ENCODE data around the gene TOMM5.

Gene TOMM5

DNA sequence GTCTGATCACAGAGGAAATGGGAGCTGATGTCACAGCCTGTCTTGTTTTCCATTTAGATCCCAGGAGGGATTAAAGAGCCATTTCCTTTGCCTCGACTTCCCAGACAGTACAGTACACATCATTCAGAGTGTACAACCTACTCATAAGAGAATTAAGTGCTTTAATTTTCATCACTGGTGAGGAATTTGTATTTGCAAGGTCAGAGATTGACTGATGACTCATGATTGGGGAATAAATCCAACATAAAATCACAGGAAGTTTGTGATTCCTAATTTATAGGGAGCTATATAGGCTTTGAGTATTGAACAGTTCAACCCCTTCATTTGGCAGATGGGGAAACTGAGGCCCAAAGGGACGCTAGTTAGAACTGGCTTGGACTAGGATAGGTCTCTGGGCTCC lies 4.1 kb upstream of the TOMM5 start:
- TF ChIP-seq, protein P1, sequence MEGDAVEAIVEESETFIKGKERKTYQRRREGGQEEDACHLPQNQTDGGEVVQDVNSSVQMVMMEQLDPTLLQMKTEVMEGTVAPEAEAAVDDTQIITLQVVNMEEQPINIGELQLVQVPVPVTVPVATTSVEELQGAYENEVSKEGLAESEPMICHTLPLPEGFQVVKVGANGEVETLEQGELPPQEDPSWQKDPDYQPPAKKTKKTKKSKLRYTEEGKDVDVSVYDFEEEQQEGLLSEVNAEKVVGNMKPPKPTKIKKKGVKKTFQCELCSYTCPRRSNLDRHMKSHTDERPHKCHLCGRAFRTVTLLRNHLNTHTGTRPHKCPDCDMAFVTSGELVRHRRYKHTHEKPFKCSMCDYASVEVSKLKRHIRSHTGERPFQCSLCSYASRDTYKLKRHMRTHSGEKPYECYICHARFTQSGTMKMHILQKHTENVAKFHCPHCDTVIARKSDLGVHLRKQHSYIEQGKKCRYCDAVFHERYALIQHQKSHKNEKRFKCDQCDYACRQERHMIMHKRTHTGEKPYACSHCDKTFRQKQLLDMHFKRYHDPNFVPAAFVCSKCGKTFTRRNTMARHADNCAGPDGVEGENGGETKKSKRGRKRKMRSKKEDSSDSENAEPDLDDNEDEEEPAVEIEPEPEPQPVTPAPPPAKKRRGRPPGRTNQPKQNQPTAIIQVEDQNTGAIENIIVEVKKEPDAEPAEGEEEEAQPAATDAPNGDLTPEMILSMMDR (IDR thresholded peaks at IDR 0.05) = no peak
- Histone ChIP-seq H3K36me3 (no peaks in the 10 kb centered on the region), H3K4me1 (ENCODE audit: control insufficient read depth in 1 of 2, insufficient read depth in 1 of 2, low read depth in 1 of 2, low read length in 1 of 2) (peaks cover 11 to 12% of the 10 kb centered on the region in 2 experiments), H3K27me3 (peaks cover 39% of the 10 kb centered on the region), H3K27ac (no peak overlapping the region), H3K9me3 (no peaks in the 10 kb centered on the region), H3K4me3 (ENCODE audit: low read depth in 1 of 2, low read length in 1 of 2) (no peak overlapping the region)

DNA sequence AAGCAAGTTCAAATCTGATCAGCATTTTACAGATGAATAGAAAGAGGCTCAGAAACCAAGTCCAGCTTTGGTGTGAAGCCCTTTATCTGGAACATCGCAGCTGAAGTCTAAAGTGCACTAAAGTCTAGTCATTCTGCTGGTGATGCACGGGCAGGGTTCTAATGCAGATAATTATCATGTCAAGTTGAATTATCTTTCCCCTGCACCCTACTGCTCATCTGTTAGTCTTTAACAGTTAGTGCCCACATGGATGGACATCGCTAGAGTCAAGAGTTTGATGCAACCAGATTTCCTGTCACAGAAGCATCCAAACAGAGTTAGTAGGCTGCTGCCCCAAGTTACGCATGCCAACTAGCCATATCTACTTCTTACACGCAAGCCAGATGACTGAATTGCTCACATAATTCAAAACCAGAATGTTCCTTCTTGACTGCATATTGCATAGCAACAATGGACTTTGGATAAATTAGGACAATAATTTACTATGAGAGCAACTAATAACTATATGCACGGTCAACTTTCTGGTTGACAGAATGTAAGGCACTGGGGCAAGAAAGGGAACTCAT lies 1.6 kb upstream of the TOMM5 start:
- Histone ChIP-seq H3K27ac (no peak overlapping the region), H3K27me3 (peaks cover 30% of the 10 kb centered on the region), H3K36me3 (no peaks in the 10 kb centered on the region), H3K4me3 (ENCODE audit: low read depth in 1 of 2, low read length in 1 of 2) (no peak overlapping the region), H3K9me3 (no peaks in the 10 kb centered on the region), H3K4me1 (ENCODE audit: control insufficient read depth in 1 of 2, insufficient read depth in 1 of 2, low read depth in 1 of 2, low read length in 1 of 2) (peaks cover 12 to 14% of the 10 kb centered on the region in 2 experiments)
- TF ChIP-seq, protein P1 (IDR thresholded peaks at IDR 0.05) = no peak

DNA sequence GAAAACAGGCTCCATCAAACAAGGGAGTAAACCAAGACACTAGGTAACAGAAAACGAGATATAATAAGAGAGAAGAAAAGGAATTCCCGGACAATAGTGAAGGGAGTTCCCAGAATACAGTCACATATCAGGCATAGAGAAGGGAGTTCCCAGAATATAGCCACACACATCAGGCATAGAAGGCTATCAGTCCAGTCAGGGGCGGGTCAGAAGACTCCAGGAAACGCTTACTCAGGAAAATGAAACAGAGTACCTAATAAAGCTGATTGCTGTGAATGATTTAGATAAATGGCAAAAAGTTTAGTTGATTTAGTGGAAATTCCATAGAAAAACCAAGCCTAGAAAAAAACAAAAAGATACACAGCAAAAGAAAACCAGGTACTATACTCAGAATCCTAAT lies 4.9 kb downstream of the TOMM5 start:
- Histone ChIP-seq H3K4me1 (ENCODE audit: control insufficient read depth in 1 of 2, insufficient read depth in 1 of 2, low read depth in 1 of 2, low read length in 1 of 2) (peaks cover 9 to 10% of the 10 kb centered on the region in 2 experiments), H3K36me3 (peaks cover 25% of the 10 kb centered on the region), H3K27me3 (no peaks in the 10 kb centered on the region), H3K9me3 (no peaks in the 10 kb centered on the region), H3K27ac (no peak overlapping the region), H3K4me3 (ENCODE audit: low read depth in 1 of 2, low read length in 1 of 2) (no peak overlapping the region)
- TF ChIP-seq, protein P1 (IDR thresholded peaks at IDR 0.05) = no peak

DNA sequence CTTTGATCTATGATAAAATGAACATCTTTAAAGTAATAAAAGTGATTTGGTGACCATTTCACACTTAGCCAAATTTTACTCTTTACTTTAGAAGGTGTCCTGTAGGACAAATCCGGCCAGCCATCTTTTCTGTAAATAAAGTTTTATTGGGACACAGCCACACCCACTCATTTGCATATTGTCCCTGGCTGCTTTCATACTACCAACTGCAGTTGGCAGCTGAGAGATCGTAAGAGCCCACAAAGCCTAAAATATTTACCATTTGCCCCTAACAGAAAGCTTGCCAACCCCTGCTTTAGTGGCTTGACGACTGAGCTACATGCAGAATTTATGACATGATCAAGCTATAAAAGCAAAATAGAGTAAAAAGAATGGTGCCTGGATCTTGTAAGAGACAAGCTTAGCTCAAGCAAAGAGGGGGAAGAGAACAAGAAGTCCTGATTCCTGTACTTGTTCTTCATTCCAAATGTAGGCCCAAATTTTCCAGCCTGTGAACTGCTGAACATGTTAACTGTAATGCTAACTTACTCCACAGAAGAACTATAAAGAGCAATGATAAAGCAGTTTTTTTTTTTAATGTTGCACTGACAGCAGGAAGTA lies 8.8 kb downstream of the TOMM5 start:
- TF ChIP-seq, protein P1 (IDR thresholded peaks at IDR 0.05) = no peak
- no peaks in the 10 kb centered on the region for H3K9me3 ChIP-seq
- no peak overlapping the region for H3K4me3 ChIP-seq (ENCODE audit: low read depth in 1 of 2, low read length in 1 of 2)
- H3K4me1 ChIP-seq (ENCODE audit: control insufficient read depth in 1 of 2, insufficient read depth in 1 of 2, low read depth in 1 of 2, low read length in 1 of 2) = no peaks in the 10 kb centered on the region
- H3K36me3 ChIP-seq = peaks cover 28% of the 10 kb centered on the region
- H3K27me3 ChIP-seq = no peaks in the 10 kb centered on the region
- no peak overlapping the region for H3K27ac ChIP-seq

DNA sequence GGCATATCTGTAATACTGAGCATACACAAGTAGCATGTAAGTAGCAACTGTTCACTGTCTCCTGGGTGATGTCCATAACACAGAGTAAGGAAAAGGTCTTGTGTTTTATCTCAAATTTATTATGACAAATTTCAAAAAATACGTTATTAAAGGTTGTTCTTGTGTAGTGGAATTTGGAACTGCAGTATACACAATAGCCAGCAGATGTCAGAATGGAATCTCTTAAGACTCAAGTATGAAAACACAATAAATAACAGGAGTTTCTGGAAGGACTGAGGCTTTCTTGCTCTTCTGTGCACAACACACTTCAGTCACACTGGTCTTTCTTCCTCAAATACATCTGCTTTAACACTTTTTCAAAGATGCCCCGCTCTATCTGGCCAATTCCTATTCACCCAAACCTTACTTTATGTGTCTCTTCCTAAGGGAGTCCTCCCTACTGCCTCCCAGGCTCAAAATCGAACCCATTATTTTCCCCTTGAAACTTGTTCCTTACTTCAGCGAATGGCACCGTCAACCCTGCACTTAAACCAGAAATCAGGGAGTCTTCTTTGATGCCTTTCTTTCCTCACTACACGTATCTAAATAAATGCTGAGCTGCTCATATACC lies 9.7 kb downstream of the TOMM5 start:
- Histone ChIP-seq H3K9me3 (no peaks in the 10 kb centered on the region), H3K4me3 (ENCODE audit: low read depth in 1 of 2, low read length in 1 of 2) (no peak overlapping the region), H3K27me3 (no peaks in the 10 kb centered on the region), H3K36me3 (peaks cover 19% of the 10 kb centered on the region), H3K27ac (no peak overlapping the region), H3K4me1 (ENCODE audit: control insufficient read depth in 1 of 2, insufficient read depth in 1 of 2, low read depth in 1 of 2, low read length in 1 of 2) (no peaks in the 10 kb centered on the region)
- TF ChIP-seq, protein P1 (IDR thresholded peaks at IDR 0.05) = no peak
